PFSK-1 (cell line): ENCODE data around the gene MAP2.

Experiments used
- FOXP2 ChIP-seq: optimal IDR thresholded peaks from 2 replicates; pipeline ENCODE3; 2011; ENCODE audit warnings: borderline replicate concordance, control low read depth, inconsistent platforms; ENCODE audit not compliant: insufficient read depth; ENCODE audit errors: extremely low read length, extremely low read depth
- POLR2AphosphoS5 ChIP-seq: IDR thresholded peaks from 2 replicates; pipeline ENCODE4 v1.6.1; 2012; ENCODE audit warnings: low read depth, mild to moderate bottlenecking, control low read depth, low read length, moderate library complexity
- REST ChIP-seq, 2 experiments: IDR thresholded peaks; 2 replicates each; pipeline versions ENCODE4 v1.6.1 to v1.8.0; 2011 to 2012; ENCODE audit warnings: low read depth in 2 of 2, low read length in 2 of 2, control low read depth in 1 of 2, inconsistent platforms in 1 of 2, mild to moderate bottlenecking in 1 of 2, moderate library complexity in 1 of 2; ENCODE audit not compliant: insufficient read depth in 1 of 2
- SIN3A ChIP-seq: IDR thresholded peaks from 2 replicates; pipeline ENCODE4 v1.6.1; 2012; ENCODE audit warnings: mild to moderate bottlenecking, low read length, moderate library complexity, borderline replicate concordance; ENCODE audit not compliant: insufficient read depth
- TAF1 ChIP-seq: IDR thresholded peaks from 2 replicates; pipeline ENCODE4 v1.6.1; 2012; ENCODE audit warnings: low read length, control low read depth, borderline replicate concordance; ENCODE audit not compliant: insufficient read depth

- TF ChIP-seq POLR2AphosphoS5 (no peak), SIN3A (no peak), REST (IDR thresholded peaks at IDR 0.05; ENCODE audit: insufficient read depth in 1 of 2, low read depth in 2 of 2, low read length in 2 of 2) (no peak), TAF1 (no peak), FOXP2 (no peak)
These were observed 154.7 kb downstream of the MAP2 start for GRCh38 chr2:209578394-209579001.
